CD14-positive monocyte (primary cell): ENCODE measurements around the gene PRL. TPM values are rescaled to one million over a fixed set of nuclear protein-coding genes. Genes with fewer than 3 reads are reported as not detected.

Source experiments
- DNase-seq, 3 donors: peaks; one replicate each; pipeline ENCODE4 v3.0.0-alpha.2; 2011 to 2022
- H2AFZ ChIP-seq: 2 replicates; pipeline ENCODE4 v1.6.0; 2012; ENCODE audit warnings: mild to moderate bottlenecking, low read depth, low read length, inconsistent platforms; ENCODE audit not compliant: insufficient read depth, poor library complexity, severe bottlenecking
- H3K27ac ChIP-seq, 2 donors: 1 replicate in 1 of 2; 2 replicates in 1 of 2; pipeline ENCODE4 v1.5.1; 2012 to 2013; ENCODE audit warnings: low read length in 2 of 2, control low read depth in 1 of 2, inconsistent platforms in 1 of 2, low read depth in 1 of 2, mild to moderate bottlenecking in 1 of 2
- H3K27me3 ChIP-seq, 2 donors: one replicate each; pipeline versions ENCODE4 v1.6.0 to v1.6.1; 2011 to 2013; ENCODE audit warnings: low read length in 2 of 2; ENCODE audit not compliant: control insufficient read depth in 2 of 2, insufficient read depth in 2 of 2
- H3K36me3 ChIP-seq, 2 donors: replicated peaks in 1 of 2; 1 replicate in 1 of 2; 2 replicates in 1 of 2; pipeline versions ENCODE4 v1.5.1 to v1.6.1; 2012 to 2013; ENCODE audit warnings: low read length in 2 of 2, control low read depth in 1 of 2, inconsistent platforms in 1 of 2, mild to moderate bottlenecking in 1 of 2; ENCODE audit not compliant: insufficient read depth in 2 of 2, control insufficient read depth in 1 of 2
- H3K4me1 ChIP-seq, 2 donors: 1 replicate in 1 of 2; 2 replicates in 1 of 2; pipeline versions ENCODE4 v1.5.1 to v1.6.1; 2012 to 2013; ENCODE audit warnings: low read length in 2 of 2, control low read depth in 1 of 2, inconsistent platforms in 1 of 2, mild to moderate bottlenecking in 1 of 2, moderate library complexity in 1 of 2; ENCODE audit not compliant: insufficient read depth in 2 of 2, control insufficient read depth in 1 of 2
- H3K4me2 ChIP-seq: replicated peaks from 2 replicates; pipeline ENCODE3; 2012; ENCODE audit warnings: low read length, moderate library complexity, mild to moderate bottlenecking; ENCODE audit not compliant: poor library complexity, severe bottlenecking; ENCODE audit errors: extremely low read depth
- H3K4me3 ChIP-seq, 3 experiments: fragments of 200-600 bp in 1 of 3; sonication (generic) in 1 of 3; replicated peaks in 1 of 3; 1 replicate in 2 of 3; 2 replicates in 1 of 3; pipeline ENCODE4 v1.5.1; 2011 to 2013; ENCODE audit warnings: low read length in 3 of 3, mild to moderate bottlenecking in 3 of 3, control low read depth in 2 of 3, low read depth in 2 of 3, inconsistent platforms in 1 of 3, moderate library complexity in 1 of 3
- H3K79me2 ChIP-seq: 2 replicates; pipeline ENCODE4 v1.6.0; 2012; ENCODE audit warnings: mild to moderate bottlenecking, control low read depth, inconsistent platforms, low read length, moderate library complexity; ENCODE audit not compliant: insufficient read depth
- H3K9ac ChIP-seq: 2 replicates; pipeline ENCODE4 v1.6.0; 2017; ENCODE audit warnings: low read length, mild to moderate bottlenecking; ENCODE audit not compliant: insufficient read depth, poor library complexity, severe bottlenecking
- H3K9me3 ChIP-seq, 2 donors: replicated peaks in 1 of 2; 1 replicate in 1 of 2; 2 replicates in 1 of 2; pipeline versions ENCODE4 v1.5.1 to v1.6.1; 2012 to 2013; ENCODE audit warnings: low read length in 2 of 2, control low read depth in 1 of 2; ENCODE audit not compliant: control insufficient read depth in 1 of 2, insufficient read depth in 1 of 2
- H4K20me1 ChIP-seq: 2 replicates; pipeline ENCODE4 v1.6.0; 2012; ENCODE audit warnings: mild to moderate bottlenecking, low read length, control low read depth, moderate library complexity; ENCODE audit not compliant: insufficient read depth
- H3K27ac Mint-ChIP-seq, 7 donors: one replicate each; pipeline ENCODE4 v1.8.0; 2020; ENCODE audit warnings: mild to moderate bottlenecking in 7 of 7, mixed read lengths in 7 of 7, moderate library complexity in 6 of 7, inconsistent platforms in 2 of 7
- H3K27me3 Mint-ChIP-seq, 3 donors: one replicate each; pipeline ENCODE4 v1.8.0; 2021 to 2022; ENCODE audit warnings: low read depth in 3 of 3, mild to moderate bottlenecking in 3 of 3, mixed read lengths in 3 of 3, moderate library complexity in 3 of 3, inconsistent platforms in 1 of 3
- H3K36me3 Mint-ChIP-seq, 2 donors: one replicate each; pipeline ENCODE4 v1.8.0; 2020; ENCODE audit warnings: mixed read lengths in 2 of 2, inconsistent platforms in 1 of 2, mild to moderate bottlenecking in 1 of 2
- H3K4me1 Mint-ChIP-seq: one replicate; pipeline ENCODE4 v1.8.0; 2020; ENCODE audit warnings: mild to moderate bottlenecking, mixed read lengths
- H3K4me3 Mint-ChIP-seq, 2 donors: one replicate each; pipeline ENCODE4 v1.8.0; 2020; ENCODE audit warnings: mild to moderate bottlenecking in 2 of 2, mixed read lengths in 2 of 2, moderate library complexity in 1 of 2
- H3K9me3 Mint-ChIP-seq, 7 donors: one replicate each; pipeline ENCODE4 v1.8.0; 2020 to 2022; ENCODE audit warnings: mixed read lengths in 7 of 7, mild to moderate bottlenecking in 6 of 7, moderate library complexity in 6 of 7, inconsistent platforms in 2 of 7
- CTCF ChIP-seq: fragments of 200-600 bp; IDR thresholded peaks from one replicate; pipeline ENCODE4 v1.8.0; 2022; ENCODE audit warnings: antibody characterized with exemption, mild to moderate bottlenecking
- WGBS: methylation state at CpG from one replicate; pipeline ENCODE4 v1.1.5; 2013; ENCODE audit warnings: missing lambda C conversion rate; ENCODE audit not compliant: insufficient coverage; 5-methylcytosine and 5-hydroxymethylcytosine counted together
- intact Hi-C, 2 donors: fragments of 100-400 bp; cut with micrococcal nuclease; formaldehyde crosslinking; loops; one replicate each; pipeline versions ENCODE4 v1.15.0 to v1.15.1; 2023
- polyA plus RNA-seq, 3 donors: library from polyadenylated mRNA; depleted of rRNA in 1 of 3; unstranded in 2 of 3; stranded (reverse) in 1 of 3; fragments of 300-500 nt in 2 of 3; fragments of >200 nt in 1 of 3; fragmentation: Illumina TruSeq in 2 of 3; gene quantifications; 1 replicate in 2 of 3; 2 replicates in 1 of 3; pipeline ENCODE4 v1.2.3, GENCODE V29; 2012 to 2021

The PRL gene
- polyA plus RNA-seq, 3 donors: 0.13 to 0.42 TPM; not detected in 1

GRCh38 chr6:22290045-22290444 is 6.8 kb downstream of the PRL start:
- no peak for TF ChIP-seq CTCF
- Histone ChIP-seq H3K4me2 (no peak overlapping the region), H3K27ac (no peak overlapping the region), H3K4me3 (no peak overlapping the region), H3K36me3 (no peaks in the 10 kb centered on the region), H2AFZ (no peak overlapping the region), H3K79me2 (no peaks in the 10 kb centered on the region), H3K27me3 (no peaks in the 10 kb centered on the region), H3K4me1 (no peaks in the 10 kb centered on the region), H3K9ac (no peak overlapping the region), H4K20me1 (no peaks in the 10 kb centered on the region), H3K9me3 (peaks cover 0 to 5% of the 10 kb centered on the region in 2 donors)
- WGBS: 100% methylated on average over 4 of the region's 8 CpGs
- Mint-ChIP-seq H3K27me3 (peaks cover 0 to 5% (median 0%) of the 10 kb centered on the region in 3 donors), H3K27ac (no peak overlapping the region), H3K4me1 (peaks cover 5% of the 10 kb centered on the region), H3K9me3 (peaks cover 2 to 17% (median 4%) of the 10 kb centered on the region in 7 donors), H3K4me3 (no peak overlapping the region), H3K36me3 (no peaks in the 10 kb centered on the region)
- intact Hi-C loops: no loop called here
- no peak for DNase-seq

GRCh38 chr6:22288721-22289120 is 8.1 kb downstream of the PRL start:
- no peak overlapping the region for H2AFZ ChIP-seq
- H3K4me1 Mint-ChIP-seq: peaks cover 5% of the 10 kb centered on the region
- H3K36me3 Mint-ChIP-seq: no peaks in the 10 kb centered on the region
- H3K4me3 ChIP-seq: no peak overlapping the region
- H3K4me1 ChIP-seq: no peaks in the 10 kb centered on the region
- H3K27ac ChIP-seq: no peak overlapping the region
- no peak overlapping the region for H3K4me2 ChIP-seq
- intact Hi-C loops: no loop called here
- no peak for DNase-seq
- H3K9me3 ChIP-seq: no peaks in the 10 kb centered on the region
- H3K27ac Mint-ChIP-seq: peak overlapping the region in 1 of 7 donors; percentile 10
- H3K36me3 ChIP-seq: no peaks in the 10 kb centered on the region
- H4K20me1 ChIP-seq: no peaks in the 10 kb centered on the region
- H3K27me3 Mint-ChIP-seq: peaks cover 0 to 5% (median 1%) of the 10 kb centered on the region in 3 donors
- 97% methylated on average over 17 of the region's 18 CpGs for WGBS
- H3K79me2 ChIP-seq: no peaks in the 10 kb centered on the region
- no peak for TF ChIP-seq CTCF
- H3K9me3 Mint-ChIP-seq: peaks cover 2 to 14% (median 5%) of the 10 kb centered on the region in 7 donors
- H3K27me3 ChIP-seq: no peaks in the 10 kb centered on the region
- H3K9ac ChIP-seq: no peak overlapping the region
- H3K4me3 Mint-ChIP-seq: no peak overlapping the region
